HCT116 (cell line): ENCODE data around the gene STOX2. TPM values are rescaled to one million over a fixed set of nuclear protein-coding genes. Genes with fewer than 3 reads are reported as not detected.

ENCODE experiments used
- ATAC-seq: fragments of 200-7000 bp; cut with Tn5 transposase; 2 replicates; pipeline ENCODE4 v1.9.1; 2020; ENCODE audit warnings: mild to moderate bottlenecking, moderate library complexity
- BruUV-seq: library from RNA; stranded (reverse); fragments of 400-500 nt; replicated peaks from 2 replicates; lab custom pipeline; 2021; lab: Mats Ljungman, UMichigan
- CTCF ChIA-PET: fragments of 300-600 bp; sonication (Branson Sonifier 250); formaldehyde crosslinking; loops from one replicate; lab custom pipeline; 2021; ENCODE audit warnings: antibody characterized with exemption; lab: Charles Lee
- POLR2A ChIA-PET: fragments of 300-600, 350-600 bp; sonication (Branson Sonifier 250); formaldehyde crosslinking; loops from one replicate; lab custom pipeline; 2021; ENCODE audit warnings: antibody characterized with exemption; lab: Charles Lee
- RAD21 ChIA-PET, 2 experiments: fragments of 300-600 bp; sonication (Branson Sonifier 250); formaldehyde crosslinking; loops; one replicate each; lab custom pipeline; 2023; ENCODE audit warnings: low total read pairs in 2 of 2; ENCODE audit not compliant: uncharacterized antibody in 2 of 2, unreplicated experiment in 2 of 2, low non-redundant PET in 1 of 2; lab: Charles Lee
- DNase-seq: peaks from one replicate; pipeline ENCODE4 v3.0.0-alpha.2; 2010; ENCODE audit warnings: low read depth, low spot score
- H2AFZ ChIP-seq: fragments of 200-600 bp; shearing (Covaris generic), sonication (generic); 2 replicates; pipeline ENCODE4 v1.6.1; 2017; ENCODE audit warnings: low read depth, mixed run types, mixed read lengths, antibody characterized with exemption, low read length; ENCODE audit not compliant: poor library complexity, severe bottlenecking
- H3K27ac ChIP-seq: 2 replicates; pipeline ENCODE4 v1.5.1; 2012; ENCODE audit warnings: low read depth, low read length
- H3K27me3 ChIP-seq: fragments of 200-600 bp; sonication (generic); 2 replicates; pipeline ENCODE4 v1.6.1; 2016; ENCODE audit warnings: mixed run types, low read length, mixed read lengths; ENCODE audit not compliant: insufficient read depth
- H3K36me3 ChIP-seq, 2 experiments: fragments of 200-500 bp in 1 of 2; fragments of 200-600 bp in 1 of 2; sonication (Bioruptor generic) in 1 of 2; sonication (generic) in 1 of 2; 2 replicates each; pipeline versions ENCODE4 v1.5.1 to v1.6.1; 2014 to 2016; ENCODE audit warnings: low read length in 2 of 2, inconsistent platforms in 1 of 2, mixed read lengths in 1 of 2, mixed run types in 1 of 2; ENCODE audit not compliant: insufficient read depth in 2 of 2, control insufficient read depth in 1 of 2
- H3K4me1 ChIP-seq, 2 experiments: fragments of 200-600 bp in 1 of 2; sonication (generic) in 1 of 2; 2 replicates each; pipeline versions ENCODE4 v1.5.1 to v1.6.1; 2012 to 2017; ENCODE audit warnings: low read length in 2 of 2, inconsistent platforms in 1 of 2, mild to moderate bottlenecking in 1 of 2, mixed read lengths in 1 of 2, mixed run types in 1 of 2, moderate library complexity in 1 of 2; ENCODE audit not compliant: insufficient read depth in 2 of 2, control insufficient read depth in 1 of 2
- H3K4me2 ChIP-seq: fragments of 200-600 bp; sonication (generic); 2 replicates; pipeline ENCODE4 v1.6.1; 2017; ENCODE audit warnings: mixed run types, low read length, mixed read lengths
- H3K4me3 ChIP-seq, 2 experiments: fragments of 200-600 bp in 1 of 2; sonication (generic) in 1 of 2; replicated peaks in 1 of 2; 2 replicates each; pipeline ENCODE4 v1.5.1; 2011 to 2016; ENCODE audit warnings: low read length in 2 of 2, control low read depth in 1 of 2, low read depth in 1 of 2, mild to moderate bottlenecking in 1 of 2, mixed read lengths in 1 of 2, mixed run types in 1 of 2
- H3K79me2 ChIP-seq: fragments of 200-600 bp; sonication (generic); 2 replicates; pipeline ENCODE4 v1.6.1; 2017; ENCODE audit warnings: mild to moderate bottlenecking, mixed run types, low read length, moderate library complexity, mixed read lengths; ENCODE audit not compliant: insufficient read depth
- H3K9ac ChIP-seq: fragments of 200-600 bp; sonication (generic); 2 replicates; pipeline ENCODE4 v1.6.1; 2016; ENCODE audit warnings: low read length, mixed read lengths
- H3K9me2 ChIP-seq: fragments of 200-600 bp; sonication (generic), shearing (Covaris generic); 2 replicates; pipeline ENCODE4 v1.6.1; 2017; ENCODE audit warnings: mixed run types, mild to moderate bottlenecking, moderate library complexity; ENCODE audit not compliant: insufficient read depth
- H3K9me3 ChIP-seq, 2 experiments: fragments of 200-500 bp in 1 of 2; fragments of 200-600 bp in 1 of 2; sonication (Bioruptor generic) in 1 of 2; sonication (generic) in 1 of 2; 2 replicates each; pipeline ENCODE4 v1.6.1; 2014 to 2017; ENCODE audit warnings: low read length in 2 of 2, mixed read lengths in 2 of 2, inconsistent platforms in 1 of 2, low read depth in 1 of 2, mild to moderate bottlenecking in 1 of 2, mixed run types in 1 of 2, moderate library complexity in 1 of 2; ENCODE audit not compliant: control insufficient read depth in 1 of 2, insufficient read depth in 1 of 2
- H4K20me1 ChIP-seq: fragments of 200-600 bp; sonication (generic), shearing (Covaris generic); 2 replicates; pipeline ENCODE4 v1.6.1; 2017; ENCODE audit warnings: mixed run types, mild to moderate bottlenecking, moderate library complexity; ENCODE audit not compliant: insufficient read depth
- CBX3 ChIP-seq: IDR thresholded peaks from 2 replicates; pipeline ENCODE4 v1.6.1; 2012; ENCODE audit warnings: low read depth
- CEBPB ChIP-seq: IDR thresholded peaks from 2 replicates; pipeline ENCODE4 v1.6.1; 2012; ENCODE audit warnings: low read depth
- CTCF ChIP-seq, 3 experiments: fragments of 200-600 bp in 1 of 3; sonication (generic) in 1 of 3; IDR thresholded peaks in 2 of 3; conservative IDR thresholded peaks in 1 of 3; 2 replicates each; pipeline ENCODE4 v1.5.1; 2012 to 2017; ENCODE audit warnings: low read depth in 2 of 3, low read length in 2 of 3, antibody characterized with exemption in 1 of 3, borderline replicate concordance in 1 of 3, control low read depth in 1 of 3, mild to moderate bottlenecking in 1 of 3, mixed read lengths in 1 of 3, mixed run types in 1 of 3, moderate library complexity in 1 of 3; ENCODE audit not compliant: insufficient read depth in 1 of 3
- ELF1 ChIP-seq: IDR thresholded peaks from 2 replicates; pipeline ENCODE4 v1.6.1; 2012; ENCODE audit warnings: low read depth, borderline replicate concordance
- EZH2 ChIP-seq: fragments of 200-600 bp; sonication (generic); IDR thresholded peaks from 2 replicates; pipeline ENCODE4 v1.6.1; 2017; ENCODE audit warnings: antibody characterized with exemption, mixed run types
- EZH2phosphoT487 ChIP-seq: fragments of 200-600 bp; IDR thresholded peaks from 2 replicates; pipeline ENCODE4 v1.6.1; 2018; ENCODE audit warnings: antibody characterized with exemption, borderline replicate concordance
- FOSL1 ChIP-seq: IDR thresholded peaks from 2 replicates; pipeline ENCODE4 v1.6.1; 2012; ENCODE audit warnings: low read depth
- JUND ChIP-seq: IDR thresholded peaks from 2 replicates; pipeline ENCODE4 v1.6.1; 2012
- POLR2A ChIP-seq: IDR thresholded peaks from 2 replicates; pipeline ENCODE4 v1.7.0; 2011; ENCODE audit warnings: borderline replicate concordance; ENCODE audit not compliant: insufficient read depth, insufficient read length; ENCODE audit errors: extremely low read depth
- POLR2AphosphoS5 ChIP-seq: IDR thresholded peaks from 2 replicates; pipeline ENCODE4 v1.6.1; 2011; ENCODE audit warnings: mild to moderate bottlenecking, low read depth, low read length, moderate library complexity
- RAD21 ChIP-seq: IDR thresholded peaks from 2 replicates; pipeline ENCODE4 v1.6.1; 2012; ENCODE audit warnings: low read depth, mild to moderate bottlenecking
- REST ChIP-seq: IDR thresholded peaks from 2 replicates; pipeline ENCODE4 v1.6.1; 2012; ENCODE audit warnings: low read depth
- SIN3A ChIP-seq: IDR thresholded peaks from 2 replicates; pipeline ENCODE4 v1.6.1; 2012; ENCODE audit warnings: low read depth
- SRF ChIP-seq: IDR thresholded peaks from 2 replicates; pipeline ENCODE4 v1.6.1; 2012; ENCODE audit warnings: low read depth
- YY1 ChIP-seq: IDR thresholded peaks from 2 replicates; pipeline ENCODE4 v1.6.1; 2011; ENCODE audit warnings: low read length, low read depth, moderate library complexity, mild to moderate bottlenecking; ENCODE audit not compliant: insufficient replicate concordance; ENCODE audit errors: extremely low read depth
- ZBTB33 ChIP-seq: IDR thresholded peaks from 2 replicates; pipeline ENCODE4 v1.6.1; 2011; ENCODE audit warnings: mild to moderate bottlenecking, low read length, moderate library complexity; ENCODE audit not compliant: insufficient replicate concordance; ENCODE audit errors: extremely low read depth
- ZFX ChIP-seq: fragments of 450-650 bp; IDR thresholded peaks from 2 replicates; pipeline ENCODE4 v1.6.1; 2017
- ZNF274 ChIP-seq: fragments of 200-500 bp; sonication (Bioruptor generic); IDR thresholded peaks from 2 replicates; pipeline ENCODE4 v1.6.1; 2014; ENCODE audit warnings: mild to moderate bottlenecking, low read depth, low read length, inconsistent platforms
- intact Hi-C: fragments of 100-400 bp; cut with micrococcal nuclease; formaldehyde crosslinking; loops from 2 replicates; pipeline ENCODE4 v1.10.0; 2022
- total RNA-seq: library from RNA; stranded (reverse); gene quantifications from one replicate; pipeline ENCODE4 v1.2.1, GENCODE V29; 2021; ENCODE audit not compliant: unreplicated experiment
- TF ChIP-seq, protein P1 (sequence below): IDR thresholded peaks from 2 replicates; pipeline ENCODE4 v1.6.1; 2012

The STOX2 gene
- total RNA-seq, 1 experiment from 2014 or later = 6.3 TPM

GRCh38 chr4:184012937-184013336, 107.8 kb downstream of the STOX2 start:
- no peak for DNase-seq
- ChIA-PET RAD21 (no interaction called here), POLR2A (no interaction called here), CTCF (no interaction called here)
- Histone ChIP-seq H3K9ac (no peak overlapping the region), H3K27me3 (no peaks in the 10 kb centered on the region), H3K4me2 (no peak overlapping the region), H4K20me1 (no peaks in the 10 kb centered on the region), H3K36me3 (no peaks in the 10 kb centered on the region), H3K79me2 (no peaks in the 10 kb centered on the region), H3K9me2 (no peaks in the 10 kb centered on the region), H3K4me1 (no peaks in the 10 kb centered on the region), H3K4me3 (no peak overlapping the region), H3K27ac (no peak overlapping the region), H3K9me3 (no peaks in the 10 kb centered on the region), H2AFZ (no peak overlapping the region)
- intact Hi-C loops = no loop called here
- TF ChIP-seq SIN3A = no peak
- TF ChIP-seq POLR2AphosphoS5 = no peak
- no peak for TF ChIP-seq RAD21
- TF ChIP-seq JUND = no peak
- TF ChIP-seq FOSL1 = no peak
- no peak for TF ChIP-seq ZBTB33
- no peak for TF ChIP-seq EZH2
- no peak for TF ChIP-seq CBX3
- no peak for TF ChIP-seq CTCF (IDR thresholded peaks at IDR 0.05 in 2 of 3, conservative IDR thresholded peaks at IDR 0.05 in 1 of 3; ENCODE audit: borderline replicate concordance in 1 of 3, insufficient read depth in 1 of 3, low read depth in 2 of 3, low read length in 2 of 3)
- no peak for TF ChIP-seq POLR2A
- TF ChIP-seq, protein P1, sequence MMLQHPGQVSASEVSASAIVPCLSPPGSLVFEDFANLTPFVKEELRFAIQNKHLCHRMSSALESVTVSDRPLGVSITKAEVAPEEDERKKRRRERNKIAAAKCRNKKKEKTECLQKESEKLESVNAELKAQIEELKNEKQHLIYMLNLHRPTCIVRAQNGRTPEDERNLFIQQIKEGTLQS = no peak
- no peak for TF ChIP-seq YY1
- TF ChIP-seq CEBPB = no peak
- TF ChIP-seq ELF1 = no peak
- TF ChIP-seq REST = no peak
- no peak for TF ChIP-seq ZFX
- TF ChIP-seq ZNF274 = no peak
- TF ChIP-seq SRF = no peak
- no peak for TF ChIP-seq EZH2phosphoT487
- ATAC-seq = no peak
- BruUV-seq = no TSS peak
